ENCODE results near the gene SHD.

Gene SHD

DNA sequence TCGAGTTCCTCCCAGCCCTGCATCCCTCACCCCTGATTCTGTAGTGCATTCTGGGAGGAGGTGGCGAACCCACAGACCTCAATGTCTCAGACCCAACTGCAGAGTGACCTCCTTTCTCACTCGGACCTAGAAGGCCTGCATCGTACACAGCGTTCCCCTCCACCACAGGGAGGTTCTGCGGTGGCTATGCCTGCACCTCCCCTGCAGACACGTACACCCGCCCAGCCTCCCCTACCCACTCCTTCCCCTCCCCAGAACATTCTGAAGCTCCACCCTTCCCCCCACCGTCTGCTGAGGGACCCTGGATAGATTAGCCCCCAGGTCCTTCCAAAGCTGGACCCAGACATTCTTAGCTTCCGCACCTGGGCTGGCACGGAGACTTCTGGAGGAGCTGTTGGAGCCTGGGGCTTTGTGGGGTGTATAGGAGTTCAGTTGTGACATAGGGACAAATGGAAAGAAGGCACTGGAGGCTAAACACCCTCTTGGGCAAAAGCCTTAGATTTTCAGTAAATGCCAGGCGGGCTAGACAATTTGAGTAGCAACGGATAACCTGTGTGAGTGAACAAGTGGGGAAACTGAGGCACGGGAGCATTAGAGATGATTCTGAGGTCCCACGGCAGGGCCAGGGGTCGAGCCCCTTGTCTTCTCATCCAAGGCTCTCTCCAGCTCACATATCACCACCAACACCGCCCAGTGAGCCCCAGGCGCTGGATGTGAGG is 24.9 kb downstream of the SHD start:
- no peaks in the 10 kb centered on the region for H3K9me3 Mint-ChIP-seq
- H3K4me1 Mint-ChIP-seq = peaks cover 33% of the 10 kb centered on the region
- peak overlapping the region; percentile 74 for H3K4me3 Mint-ChIP-seq
- H3K27ac Mint-ChIP-seq = no peak overlapping the region
- peaks cover 10% of the 10 kb centered on the region for H3K27me3 Mint-ChIP-seq (ENCODE audit: low read depth, poor library complexity)
- DNase-seq = no peak
- H3K36me3 Mint-ChIP-seq (ENCODE audit: low read depth) = peaks cover 14% of the 10 kb centered on the region
- TF ChIP-seq, protein P1, sequence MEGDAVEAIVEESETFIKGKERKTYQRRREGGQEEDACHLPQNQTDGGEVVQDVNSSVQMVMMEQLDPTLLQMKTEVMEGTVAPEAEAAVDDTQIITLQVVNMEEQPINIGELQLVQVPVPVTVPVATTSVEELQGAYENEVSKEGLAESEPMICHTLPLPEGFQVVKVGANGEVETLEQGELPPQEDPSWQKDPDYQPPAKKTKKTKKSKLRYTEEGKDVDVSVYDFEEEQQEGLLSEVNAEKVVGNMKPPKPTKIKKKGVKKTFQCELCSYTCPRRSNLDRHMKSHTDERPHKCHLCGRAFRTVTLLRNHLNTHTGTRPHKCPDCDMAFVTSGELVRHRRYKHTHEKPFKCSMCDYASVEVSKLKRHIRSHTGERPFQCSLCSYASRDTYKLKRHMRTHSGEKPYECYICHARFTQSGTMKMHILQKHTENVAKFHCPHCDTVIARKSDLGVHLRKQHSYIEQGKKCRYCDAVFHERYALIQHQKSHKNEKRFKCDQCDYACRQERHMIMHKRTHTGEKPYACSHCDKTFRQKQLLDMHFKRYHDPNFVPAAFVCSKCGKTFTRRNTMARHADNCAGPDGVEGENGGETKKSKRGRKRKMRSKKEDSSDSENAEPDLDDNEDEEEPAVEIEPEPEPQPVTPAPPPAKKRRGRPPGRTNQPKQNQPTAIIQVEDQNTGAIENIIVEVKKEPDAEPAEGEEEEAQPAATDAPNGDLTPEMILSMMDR (IDR thresholded peaks at IDR 0.05) = no peak

DNA sequence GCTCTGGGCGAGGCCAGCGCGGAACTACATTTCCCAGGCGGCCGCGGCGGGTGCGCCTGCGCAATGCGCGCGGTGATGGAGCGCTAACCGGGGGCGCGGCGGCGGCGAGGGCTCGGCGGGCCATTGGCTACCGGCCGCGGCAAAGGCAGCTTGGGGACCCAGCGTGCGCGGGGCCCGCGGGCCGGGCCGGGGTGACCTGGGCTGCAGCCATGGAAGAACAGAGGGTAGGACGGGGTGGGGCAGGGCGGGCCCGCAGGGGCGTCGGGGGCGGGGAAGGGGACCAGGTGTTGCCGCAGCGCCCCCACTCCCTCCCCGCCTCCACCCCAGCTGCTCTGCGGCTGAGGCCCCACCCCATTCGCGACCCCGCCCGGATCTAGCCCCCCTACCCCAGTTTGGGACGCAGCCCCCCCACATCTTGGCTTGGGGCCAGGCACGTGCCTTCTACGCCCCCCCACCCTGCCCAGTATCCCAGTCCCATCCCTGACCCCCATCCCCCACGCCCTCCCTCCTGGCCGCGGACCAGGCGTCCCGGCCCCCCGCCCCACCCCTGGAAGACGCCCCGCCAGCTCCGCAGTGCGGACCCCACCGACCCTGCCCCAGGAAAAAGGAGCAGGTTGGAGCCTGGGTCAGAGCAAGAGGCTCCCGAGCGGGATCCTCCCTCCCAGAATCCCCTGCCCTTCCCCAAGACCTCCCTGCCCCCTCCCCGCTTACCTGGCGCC is 25.6 kb downstream of the SHD start, which contains the start of gene FSD1:
TSS of gene FSD1 (plus strand) at position 61 of the 719 bp plus-strand sequence. CDS start at position 210, 149 bp downstream.
- Mint-ChIP-seq H3K9me3 (no peaks in the 10 kb centered on the region), H3K36me3 (ENCODE audit: low read depth) (peaks cover 20% of the 10 kb centered on the region), H3K27ac (no peak within 1 kb of the TSS), H3K4me3 (peak within 1 kb of the TSS; percentile 74), H3K27me3 (ENCODE audit: low read depth, poor library complexity) (peaks cover 10% of the 10 kb centered on the region), H3K4me1 (peaks cover 33% of the 10 kb centered on the region)
- DNase-seq = peak; percentile 90
- TF ChIP-seq, protein P1 (IDR thresholded peaks at IDR 0.05) = no peak

DNA sequence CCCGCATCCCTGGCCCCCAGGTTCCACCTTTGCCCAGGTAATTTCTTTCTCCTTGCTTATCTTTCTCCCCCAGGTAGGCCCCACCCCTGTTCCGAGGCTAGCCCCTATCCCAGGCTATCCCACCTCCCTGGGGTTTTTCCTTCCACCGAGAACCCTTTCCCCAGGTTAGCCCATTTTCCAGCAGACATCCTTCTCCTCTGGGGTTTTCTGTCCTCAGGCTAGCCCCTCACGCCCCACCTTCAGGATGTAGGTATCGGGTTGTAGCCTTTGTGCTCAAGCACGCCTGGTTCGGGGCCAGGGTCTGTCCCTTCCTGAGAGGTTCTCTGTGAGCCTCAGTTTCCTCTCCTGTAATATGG is 26.2 kb downstream of the SHD start:
- Mint-ChIP-seq H3K4me1 (peaks cover 33% of the 10 kb centered on the region), H3K9me3 (no peaks in the 10 kb centered on the region), H3K36me3 (ENCODE audit: low read depth) (peaks cover 24% of the 10 kb centered on the region), H3K27ac (no peak overlapping the region), H3K27me3 (ENCODE audit: low read depth, poor library complexity) (peaks cover 8% of the 10 kb centered on the region), H3K4me3 (peak overlapping the region; percentile 70)
- DNase-seq = no peak
- TF ChIP-seq, protein P1 (IDR thresholded peaks at IDR 0.05) = no peak

DNA sequence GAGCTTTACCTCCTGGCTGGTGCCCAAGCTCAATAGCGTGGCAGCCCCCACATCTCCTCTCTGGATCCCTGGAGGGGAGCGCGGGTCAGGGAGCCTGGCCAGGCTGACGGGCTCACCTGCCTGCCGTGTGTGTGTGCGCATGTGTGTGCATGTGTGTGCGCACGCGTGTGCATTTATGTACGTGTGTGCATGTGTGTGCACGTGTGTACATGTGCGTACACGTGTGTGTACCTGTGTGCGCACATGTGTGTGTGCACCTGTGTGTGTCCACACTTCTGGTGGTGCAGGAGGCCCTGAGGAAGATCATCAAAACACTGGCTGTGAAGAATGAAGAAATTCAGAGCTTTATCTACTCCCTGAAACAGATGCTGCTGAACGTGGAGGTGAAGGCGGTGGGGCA is 26.6 kb downstream of the SHD start:
- peaks cover 7% of the 10 kb centered on the region for H3K27me3 Mint-ChIP-seq (ENCODE audit: low read depth, poor library complexity)
- H3K4me1 Mint-ChIP-seq = peaks cover 30% of the 10 kb centered on the region
- TF ChIP-seq, protein P1 (IDR thresholded peaks at IDR 0.05) = no peak
- H3K27ac Mint-ChIP-seq = no peak overlapping the region
- H3K36me3 Mint-ChIP-seq (ENCODE audit: low read depth) = peaks cover 28% of the 10 kb centered on the region
- H3K4me3 Mint-ChIP-seq = peak overlapping the region; percentile 70
- no peaks in the 10 kb centered on the region for H3K9me3 Mint-ChIP-seq
- no peak for DNase-seq

DNA sequence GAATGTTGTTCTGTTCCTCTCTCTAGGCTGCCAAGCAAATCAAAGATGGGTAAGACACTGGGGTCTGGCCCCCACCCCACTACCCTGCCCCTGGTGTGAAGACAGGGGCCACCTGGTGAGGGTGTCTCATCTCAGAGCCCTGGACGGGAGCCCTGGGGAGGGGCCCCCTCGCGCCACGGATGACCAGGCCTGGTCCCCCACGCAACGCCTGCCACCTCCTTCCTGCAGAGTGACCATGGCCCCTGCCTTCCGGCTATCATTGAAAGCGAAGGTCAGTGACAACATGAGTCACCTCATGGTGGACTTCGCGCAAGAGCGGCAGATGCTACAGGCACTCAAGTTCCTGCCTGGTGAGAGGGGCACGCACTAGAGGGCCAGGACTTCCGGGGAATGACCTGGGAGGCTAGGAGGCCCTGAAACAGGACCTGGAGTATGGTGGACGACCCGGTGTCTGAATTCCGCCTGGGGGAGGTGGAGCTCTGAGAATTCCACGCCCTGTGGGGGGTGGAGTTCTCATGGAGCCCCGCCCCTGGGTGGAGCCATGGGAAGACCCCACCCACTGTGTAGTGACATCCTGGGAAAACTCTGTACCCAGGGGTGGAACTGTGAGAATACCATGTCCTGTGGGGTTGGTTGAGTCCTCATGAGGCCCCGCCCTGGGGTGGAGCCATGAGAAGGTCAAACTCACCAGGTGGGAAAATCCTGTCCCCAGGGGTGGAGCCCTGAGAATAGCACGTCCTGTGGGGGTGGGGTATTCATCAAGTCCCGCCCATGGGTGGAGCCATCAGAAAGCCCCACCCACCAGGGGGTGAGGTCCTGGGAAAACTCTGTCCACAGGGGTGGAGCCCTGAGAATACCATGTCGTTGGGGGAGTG is 31.4 kb downstream of the SHD start:
- TF ChIP-seq, protein P1 (IDR thresholded peaks at IDR 0.05) = no peak
- H3K27ac Mint-ChIP-seq = no peak overlapping the region
- H3K4me1 Mint-ChIP-seq = peaks cover 7% of the 10 kb centered on the region
- peaks cover 7% of the 10 kb centered on the region for H3K27me3 Mint-ChIP-seq (ENCODE audit: low read depth, poor library complexity)
- no peak overlapping the region for H3K4me3 Mint-ChIP-seq
- DNase-seq = no peak
- peaks cover 61% of the 10 kb centered on the region for H3K36me3 Mint-ChIP-seq (ENCODE audit: low read depth)
- H3K9me3 Mint-ChIP-seq = no peaks in the 10 kb centered on the region
